ENCODE measurements around the gene MCAT. TPM values are rescaled to one million over a fixed set of nuclear protein-coding genes. Genes with fewer than 3 reads are reported as not detected.
"Not testable (repeated sequence)": the region's sequence is repeated elsewhere in the genome, so short reads cannot be mapped to it uniquely, and the experiment has no call there.

The MCAT gene
- total and polyA plus RNA-seq, 2 of the 4 experiments (the other 2 are of a cell fraction), result 7.3 to 19.7 TPM

DNA sequence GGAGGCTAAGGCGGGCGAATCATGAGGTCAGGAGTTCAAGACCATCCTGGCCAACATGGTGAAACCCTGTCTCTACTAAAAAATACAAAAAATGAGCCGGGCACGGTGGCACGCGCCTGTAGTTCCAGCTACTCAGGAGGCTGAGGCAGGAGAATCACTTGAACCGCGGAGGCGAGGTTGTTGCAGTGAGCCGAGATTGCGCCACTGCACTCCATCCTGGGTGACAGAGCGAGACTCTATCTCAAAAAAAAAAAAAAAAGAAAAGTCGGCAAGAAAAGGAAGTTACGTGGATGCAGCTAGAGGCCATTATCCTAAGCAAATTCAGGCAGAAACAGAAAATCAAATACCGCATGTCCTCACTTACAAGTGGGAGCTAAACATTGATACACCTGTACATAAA is 3.1 kb upstream of the MCAT start:
- BruUV-seq (replicated peaks); H3K4me1 ChIP-seq (ENCODE audit: control insufficient read depth, insufficient read depth, low read length); H4K20me1 ChIP-seq (ENCODE audit: insufficient read depth, low read length); CTCF ChIA-PET; H2AK5ac ChIP-seq (ENCODE audit: low read depth, low read length); ATAC-seq (ENCODE audit: low read depth); H3K23ac ChIP-seq (ENCODE audit: low read depth, low read length); dilution Hi-C loops (cut with HindIII; ENCODE audit: low sequenced_read_pairs, unreplicated experiment); H3K4me2 ChIP-seq (ENCODE audit: low read depth, low read length); H3K9me3 ChIP-seq (ENCODE audit: control insufficient read depth, insufficient read depth, low read length); H2AFZ ChIP-seq (replicated peaks; ENCODE audit: low read length, poor library complexity); H3K9ac ChIP-seq (ENCODE audit: low read depth, low read length); DNase-seq; H2BK20ac ChIP-seq (ENCODE audit: low read depth, low read length); H4K8ac ChIP-seq (ENCODE audit: low read depth in 2 of 2, low read length in 2 of 2); H2BK15ac ChIP-seq (ENCODE audit: low read depth, low read length); H3K27ac ChIP-seq (ENCODE audit: insufficient read depth, low read length); H3K36me3 ChIP-seq (ENCODE audit: control insufficient read depth, insufficient read depth, low read length); in situ Hi-C loops (cut with MboI; ENCODE audit: low sequenced_read_pairs); intact Hi-C loops (cut with micrococcal nuclease); H2AK9ac ChIP-seq (replicated peaks; ENCODE audit: low read depth, low read length, poor library complexity); H4K91ac ChIP-seq (ENCODE audit: insufficient read depth, low read depth, low read length); H3K4me3 ChIP-seq (ENCODE audit: insufficient read depth, low read depth, low read length); H3K56ac ChIP-seq (ENCODE audit: extremely low read depth, insufficient read depth, low read length); H3K14ac ChIP-seq (replicated peaks; ENCODE audit: low read depth, low read length); H3K18ac ChIP-seq (ENCODE audit: low read depth, low read length); H3K9me1 ChIP-seq (ENCODE audit: insufficient read depth, low read length); H3K4ac ChIP-seq (ENCODE audit: low read depth, low read length); H2BK120ac ChIP-seq (ENCODE audit: low read depth, low read length); H3K27me3 ChIP-seq (ENCODE audit: control insufficient read depth, insufficient read depth, low read length); POLR2A ChIA-PET (ENCODE audit: unreplicated experiment); H4K5ac ChIP-seq (ENCODE audit: low read depth, low read length); H2BK5ac ChIP-seq (ENCODE audit: low read depth, low read length, poor library complexity, severe bottlenecking): not testable (repeated sequence)
- H3K79me1 ChIP-seq (ENCODE audit: low read depth in 1 of 2, low read length in 2 of 2), result peaks cover 9 to 14% of the 10 kb centered on the region in 2 experiments; a peak in 3 of 4 replicates
- WGBS, 2 experiments (ENCODE audit: extremely low coverage in 2 of 2, insufficient read length in 1 of 2), result 95% methylated on average over 4 of the region's 15 CpGs; no CpG with 5 or more reads in 1 of the 2 experiments

DNA sequence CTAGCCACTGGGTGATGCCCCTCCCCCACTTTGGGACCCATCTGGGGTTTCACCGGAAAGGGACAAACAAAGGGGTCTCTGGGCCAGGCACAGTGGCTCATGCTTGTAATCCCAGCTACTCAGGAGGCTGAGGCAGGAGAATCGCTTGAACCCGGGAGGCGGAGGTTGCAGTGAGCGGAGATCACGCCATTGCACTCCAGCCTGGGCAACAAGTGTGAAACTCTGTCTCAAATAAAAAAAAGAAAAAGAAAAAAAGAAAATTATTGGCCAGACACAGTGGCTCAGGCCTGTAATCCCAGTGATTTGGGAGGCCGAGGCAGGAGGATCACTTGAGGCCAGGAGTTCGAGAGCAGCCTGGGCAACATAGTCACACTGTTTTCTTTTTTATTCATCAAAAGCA is 2.2 kb upstream of the MCAT start:
- intact Hi-C loops (cut with micrococcal nuclease); H2AFZ ChIP-seq (replicated peaks; ENCODE audit: low read length, poor library complexity); H3K9me1 ChIP-seq (ENCODE audit: insufficient read depth, low read length); H2BK20ac ChIP-seq (ENCODE audit: low read depth, low read length); H3K4me3 ChIP-seq (ENCODE audit: insufficient read depth, low read depth, low read length); H4K5ac ChIP-seq (ENCODE audit: low read depth, low read length); H3K4ac ChIP-seq (ENCODE audit: low read depth, low read length); H2BK15ac ChIP-seq (ENCODE audit: low read depth, low read length); H3K9me3 ChIP-seq (ENCODE audit: control insufficient read depth, insufficient read depth, low read length); H3K23ac ChIP-seq (ENCODE audit: low read depth, low read length); H3K18ac ChIP-seq (ENCODE audit: low read depth, low read length); in situ Hi-C loops (cut with MboI; ENCODE audit: low sequenced_read_pairs); H4K91ac ChIP-seq (ENCODE audit: insufficient read depth, low read depth, low read length); H2BK120ac ChIP-seq (ENCODE audit: low read depth, low read length); DNase-seq; H4K8ac ChIP-seq (ENCODE audit: low read depth in 2 of 2, low read length in 2 of 2); H3K4me1 ChIP-seq (ENCODE audit: control insufficient read depth, insufficient read depth, low read length); H3K27me3 ChIP-seq (ENCODE audit: control insufficient read depth, insufficient read depth, low read length); H2AK9ac ChIP-seq (replicated peaks; ENCODE audit: low read depth, low read length, poor library complexity); H3K56ac ChIP-seq (ENCODE audit: extremely low read depth, insufficient read depth, low read length); H4K20me1 ChIP-seq (ENCODE audit: insufficient read depth, low read length); ATAC-seq (ENCODE audit: low read depth); H3K9ac ChIP-seq (ENCODE audit: low read depth, low read length); POLR2A ChIA-PET (ENCODE audit: unreplicated experiment); H2AK5ac ChIP-seq (ENCODE audit: low read depth, low read length); dilution Hi-C loops (cut with HindIII; ENCODE audit: low sequenced_read_pairs, unreplicated experiment); H2BK5ac ChIP-seq (ENCODE audit: low read depth, low read length, poor library complexity, severe bottlenecking); CTCF ChIA-PET; H3K36me3 ChIP-seq (ENCODE audit: control insufficient read depth, insufficient read depth, low read length); H3K4me2 ChIP-seq (ENCODE audit: low read depth, low read length); BruUV-seq (replicated peaks); H3K27ac ChIP-seq (ENCODE audit: insufficient read depth, low read length); H3K14ac ChIP-seq (replicated peaks; ENCODE audit: low read depth, low read length): not testable (repeated sequence)
- 88% methylated on average over 3 of the region's 8 CpGs; no CpG with 5 or more reads in 1 of the 2 experiments for WGBS, 2 experiments (ENCODE audit: extremely low coverage in 2 of 2, insufficient read length in 1 of 2)
- peaks cover 12 to 17% of the 10 kb centered on the region in 2 experiments; a peak in 3 of 4 replicates for H3K79me1 ChIP-seq (ENCODE audit: low read depth in 1 of 2, low read length in 2 of 2)

All from IMR-90 (cell line).